ENCODE data around the gene DPP10.
"Not testable (repeated sequence)": the region's sequence is repeated elsewhere in the genome, so short reads cannot be mapped to it uniquely, and the experiment has no call there.

The DPP10 gene

GRCh38 chr2:114728372-114728771, 285.9 kb downstream of the DPP10 start:
- DNase-seq: no peak

DNA sequence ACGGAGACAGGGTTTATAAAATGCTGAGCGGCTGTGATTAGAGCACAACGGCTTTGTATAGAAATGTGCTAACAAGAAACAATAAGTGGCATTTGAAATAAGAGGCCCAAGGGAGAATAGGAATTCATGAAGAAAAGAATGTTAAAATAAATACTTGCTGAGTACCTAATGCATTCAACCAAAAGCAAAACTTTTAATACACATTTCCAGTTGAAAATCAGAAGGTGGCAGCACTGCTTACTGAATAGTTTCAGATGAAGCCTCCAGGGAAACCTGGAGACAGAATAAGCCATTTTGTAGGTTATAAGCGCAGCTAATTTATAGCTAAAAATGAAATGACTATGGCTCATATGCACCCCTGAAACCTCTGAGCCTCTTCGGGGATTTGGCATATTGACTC, 286.6 kb downstream of the DPP10 start:
- no peak for DNase-seq

- DNase-seq: no peak
These were observed 292.7 kb downstream of the DPP10 start for GRCh38 chr2:114735126-114735525.

- DNase-seq: no peak
These were observed 299.8 kb downstream of the DPP10 start for GRCh38 chr2:114742245-114742644.

- DNase-seq: no peak
These were observed 303.3 kb downstream of the DPP10 start for GRCh38 chr2:114745700-114746099.

- DNase-seq: not testable (repeated sequence)
These were observed 305.7 kb downstream of the DPP10 start for GRCh38 chr2:114748175-114748574.

- no peak for DNase-seq
These were observed 310.0 kb downstream of the DPP10 start for GRCh38 chr2:114752425-114752824.

GRCh38 chr2:114753145-114753544, 310.7 kb downstream of the DPP10 start:
- DNase-seq: no peak

GRCh38 chr2:114754907-114755563, 312.6 kb downstream of the DPP10 start:
- DNase-seq: no peak

DNA sequence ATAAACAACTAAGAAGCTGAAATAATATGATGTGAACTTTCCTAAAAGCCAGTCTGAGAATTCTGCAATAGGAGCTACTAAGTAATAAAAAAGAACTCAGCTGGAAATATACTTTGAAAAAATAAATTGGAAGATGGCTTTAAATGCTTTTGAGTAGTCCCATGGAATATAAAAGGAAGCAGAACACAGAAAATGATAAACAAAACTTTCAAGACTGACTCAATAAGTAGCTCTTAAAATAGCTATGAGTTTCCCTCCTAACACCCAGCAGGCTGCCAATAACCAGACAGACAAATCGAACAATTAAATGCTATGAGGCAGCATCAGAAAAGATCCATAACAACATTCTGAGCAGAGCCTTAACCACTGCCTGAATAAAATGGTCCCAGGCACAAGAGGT, 319.9 kb downstream of the DPP10 start:
- DNase-seq: no peak

GRCh38 chr2:114762986-114763385, 320.5 kb downstream of the DPP10 start:
- DNase-seq: no peak

GRCh38 chr2:114769110-114769509, 326.7 kb downstream of the DPP10 start:
- DNase-seq: no peak

- DNase-seq: no peak
These were observed 327.6 kb downstream of the DPP10 start for GRCh38 chr2:114769991-114770390.

GRCh38 chr2:114784046-114784445, 341.6 kb downstream of the DPP10 start:
- DNase-seq: no peak

GRCh38 chr2:114784890-114785583, 342.6 kb downstream of the DPP10 start:
- no peak for DNase-seq

DNA sequence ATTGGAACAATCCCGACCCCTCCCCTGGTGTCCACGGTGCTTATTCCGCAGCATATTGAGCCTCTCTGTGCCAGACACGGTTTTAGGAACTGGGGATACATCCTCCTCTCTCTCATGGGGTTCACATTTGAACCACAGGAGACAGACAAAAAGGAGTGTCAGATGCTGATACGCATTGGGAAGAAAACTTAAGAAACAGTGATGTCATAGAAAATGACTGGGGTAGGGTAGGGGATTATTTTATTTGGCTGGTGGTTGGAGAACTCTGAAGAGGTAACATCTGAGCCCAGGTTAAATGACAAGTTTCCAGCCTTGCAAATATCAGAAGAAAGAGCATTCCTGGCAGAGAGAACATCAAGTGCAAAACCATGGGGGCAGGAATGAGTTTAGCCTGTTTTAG, 344.5 kb downstream of the DPP10 start:
- no peak for DNase-seq

DNA sequence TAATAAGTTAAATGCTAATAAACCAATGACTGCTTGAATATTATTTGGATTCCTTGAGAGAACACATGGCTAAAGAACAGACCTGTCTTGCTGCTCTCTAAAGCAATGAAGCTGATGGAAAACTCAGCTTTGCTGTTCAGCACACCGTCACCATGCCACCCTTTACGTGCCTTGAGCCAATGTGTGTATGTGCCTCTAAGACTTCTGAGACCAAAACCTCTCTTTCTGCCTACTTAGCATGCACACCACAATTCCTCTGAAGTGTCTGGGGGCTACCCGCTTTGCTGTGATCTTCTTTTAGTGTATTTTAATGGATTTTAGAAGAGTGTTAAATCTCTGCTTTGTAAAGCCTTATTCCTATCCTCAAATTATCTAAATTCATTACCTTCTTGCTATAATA, 345.0 kb downstream of the DPP10 start:
- no peak for DNase-seq

DNA sequence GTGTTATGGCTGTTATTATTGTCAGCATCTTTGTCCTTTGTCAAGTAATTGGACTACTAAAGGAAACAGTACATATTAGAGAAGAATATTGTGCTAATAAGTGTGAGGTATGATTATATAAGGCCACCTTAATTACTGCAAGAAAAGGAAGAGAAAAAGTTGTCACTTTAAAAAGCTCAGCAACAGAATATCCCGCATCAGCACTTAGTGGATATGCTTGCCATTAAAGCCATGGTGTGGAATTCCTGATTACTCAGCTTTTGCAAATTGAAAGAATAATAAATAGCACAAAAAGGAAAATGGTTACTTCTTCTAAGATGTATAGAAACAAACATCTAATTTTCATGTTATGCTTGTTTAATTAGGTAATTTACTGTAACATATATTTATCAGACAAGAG, 347.5 kb downstream of the DPP10 start:
- DNase-seq: no peak

- no peak for DNase-seq
These were observed 355.1 kb downstream of the DPP10 start for GRCh38 chr2:114797540-114797939.

GRCh38 chr2:114797942-114798341, 355.5 kb downstream of the DPP10 start:
- no peak for DNase-seq

GRCh38 chr2:114800371-114800770, 357.9 kb downstream of the DPP10 start:
- DNase-seq: no peak

DNA sequence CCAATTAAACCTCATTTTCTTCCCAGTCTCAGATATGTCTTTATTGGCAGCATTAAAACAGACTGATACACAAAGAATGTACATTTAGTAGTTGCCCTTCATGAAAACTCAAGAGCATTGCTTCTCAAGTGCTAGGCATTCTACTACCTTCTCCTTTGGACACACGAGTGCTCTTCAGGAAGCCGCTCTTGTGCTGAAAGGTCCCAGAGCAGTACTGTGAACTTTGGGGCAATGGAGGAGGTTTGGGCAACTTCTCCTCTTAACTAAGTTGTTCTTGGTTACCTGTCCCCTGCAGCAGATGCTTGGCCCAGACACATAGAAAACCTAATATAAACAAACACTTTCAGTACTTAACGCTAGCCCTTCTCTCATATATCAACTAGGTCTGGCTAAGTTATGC, 362.8 kb downstream of the DPP10 start:
- DNase-seq: no peak

DNA sequence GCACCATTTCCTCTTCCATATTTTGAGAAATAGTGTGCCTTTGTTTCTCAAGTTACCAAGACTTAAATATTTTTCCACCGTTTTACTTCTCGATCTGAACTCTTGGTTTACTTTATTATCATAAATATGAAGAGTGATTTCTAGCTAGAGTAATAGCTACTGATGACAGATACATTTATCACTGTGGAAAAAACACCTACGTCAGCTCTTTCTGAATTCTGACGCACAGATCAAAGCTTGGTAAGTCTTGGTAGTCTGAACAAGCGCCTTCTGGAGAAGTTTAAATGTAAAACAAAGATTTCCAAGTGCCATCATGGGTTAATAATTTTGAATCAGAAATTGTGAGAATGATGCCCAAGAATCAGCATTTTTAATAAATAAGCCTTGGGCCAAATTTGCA, 367.7 kb downstream of the DPP10 start:
- no peak for DNase-seq

DNA sequence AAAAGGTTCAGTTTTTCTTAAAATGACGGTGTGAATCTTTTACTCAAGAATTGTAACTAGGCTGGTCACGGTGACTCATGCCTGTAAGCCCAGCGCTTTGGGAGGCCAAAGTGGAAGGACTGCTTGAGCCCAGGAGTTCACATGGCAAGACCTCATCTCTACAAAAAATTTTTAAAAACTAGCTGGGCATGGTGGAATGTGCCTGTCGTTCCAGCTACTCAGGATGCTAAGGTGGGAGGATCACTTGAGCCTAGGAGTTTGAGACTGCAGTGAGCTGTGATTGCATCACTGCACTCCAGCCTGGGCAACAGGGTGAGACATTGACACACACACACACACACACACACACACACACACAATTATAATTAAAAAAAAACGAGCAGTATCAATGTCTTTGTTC, 369.8 kb downstream of the DPP10 start:
- DNase-seq: no peak

- no peak for DNase-seq
These were observed 371.9 kb downstream of the DPP10 start for GRCh38 chr2:114814355-114814754.
